A673 (cell line): ENCODE data around the gene LINC01488. TPM values are rescaled to one million over a fixed set of nuclear protein-coding genes. Genes with fewer than 3 reads are reported as not detected.

ENCODE experiments used
- BruUV-seq: library from RNA; stranded (reverse); fragments of 400-500 nt; replicated peaks from 2 replicates; lab custom pipeline; 2021; lab: Mats Ljungman, UMichigan
- CTCF ChIA-PET: fragments of 300-600 bp; sonication (Branson Sonifier 250); formaldehyde crosslinking; loops from one replicate; lab custom pipeline; 2022; ENCODE audit warnings: antibody characterized with exemption; lab: Charles Lee
- POLR2A ChIA-PET: fragments of 300-600 bp; sonication (Branson Sonifier 250); formaldehyde crosslinking; loops from one replicate; lab custom pipeline; 2022; ENCODE audit warnings: antibody characterized with exemption; ENCODE audit not compliant: low non-redundant PET; lab: Charles Lee
- DNase-seq: peaks from one replicate; pipeline ENCODE4 v3.0.0-alpha.2; 2015; ENCODE audit warnings: low spot score
- H3K27ac ChIP-seq: fragments of 200-600 bp; sonication (generic); 2 replicates; pipeline ENCODE4 v1.5.1; 2016; ENCODE audit warnings: mixed run types, low read depth, mild to moderate bottlenecking, mixed read lengths, antibody characterized with exemption, low read length; ENCODE audit not compliant: poor library complexity, severe bottlenecking
- H3K27me3 ChIP-seq: fragments of 200-600 bp; sonication (generic); replicated peaks from 2 replicates; pipeline ENCODE4 v1.6.1; 2017; ENCODE audit warnings: mixed run types, low read depth, mild to moderate bottlenecking, mixed read lengths, antibody characterized with exemption, low read length; ENCODE audit not compliant: insufficient read depth, poor library complexity
- H3K36me3 ChIP-seq: fragments of 200-600 bp; sonication (generic); 2 replicates; pipeline ENCODE4 v1.6.1; 2016; ENCODE audit warnings: mixed run types, mild to moderate bottlenecking, mixed read lengths, antibody characterized with exemption, low read length; ENCODE audit not compliant: insufficient read depth, poor library complexity, severe bottlenecking
- H3K4me1 ChIP-seq: fragments of 200-600 bp; sonication (generic); 2 replicates; pipeline ENCODE4 v1.6.1; 2017; ENCODE audit warnings: mixed run types, mild to moderate bottlenecking, mixed read lengths, antibody characterized with exemption, low read length; ENCODE audit not compliant: insufficient read depth, poor library complexity, severe bottlenecking
- H3K4me3 ChIP-seq: fragments of 200-600 bp; sonication (generic); 2 replicates; pipeline ENCODE4 v1.5.1; 2016; ENCODE audit warnings: low read depth, mixed run types, mild to moderate bottlenecking, mixed read lengths, low read length; ENCODE audit not compliant: poor library complexity, severe bottlenecking
- H3K9me3 ChIP-seq: fragments of 200-600 bp; sonication (generic); 2 replicates; pipeline ENCODE4 v1.6.1; 2016; ENCODE audit warnings: mixed run types, low read depth, mild to moderate bottlenecking, mixed read lengths, antibody characterized with exemption, low read length; ENCODE audit not compliant: poor library complexity, severe bottlenecking
- CTCF ChIP-seq: fragments of 300-800, 200-600 bp; sonication (generic); conservative IDR thresholded peaks from 2 replicates; pipeline ENCODE4 v1.5.1; 2017; ENCODE audit warnings: low read depth, mild to moderate bottlenecking, antibody characterized with exemption, low read length, moderate library complexity, mixed read lengths
- EZH2 ChIP-seq: fragments of 200-600 bp; sonication (generic); IDR thresholded peaks from 2 replicates; pipeline ENCODE4 v1.6.1; 2017; ENCODE audit warnings: borderline replicate concordance, low read depth, mild to moderate bottlenecking, mixed read lengths, antibody characterized with exemption, low read length; ENCODE audit not compliant: poor library complexity, severe bottlenecking
- intact Hi-C: fragments of 100-400 bp; cut with micrococcal nuclease; formaldehyde crosslinking; loops from one replicate; pipeline ENCODE4 v1.10.0; 2022; ENCODE audit not compliant: unreplicated experiment
- total RNA-seq: library from RNA; stranded (reverse); gene quantifications from 2 replicates; pipeline ENCODE4 v1.2.3, GENCODE V29; 2021

Gene LINC01488
- total RNA-seq, 1 experiment from 2014 or later, result not detected

GRCh38 chr11:69531071-69531716 is 49.7 kb downstream of the LINC01488 start:
- no TSS peak for BruUV-seq
- POLR2A ChIA-PET, result no interaction called here
- no peak overlapping the region for H3K4me3 ChIP-seq
- no peaks in the 10 kb centered on the region for H3K9me3 ChIP-seq
- CTCF ChIA-PET, result no interaction called here
- H3K27me3 ChIP-seq, result no peaks in the 10 kb centered on the region
- no peak for TF ChIP-seq CTCF
- no peak for TF ChIP-seq EZH2
- DNase-seq, result no peak
- no peaks in the 10 kb centered on the region for H3K36me3 ChIP-seq
- H3K4me1 ChIP-seq, result no peaks in the 10 kb centered on the region
- intact Hi-C loops, result no loop called here
- H3K27ac ChIP-seq, result no peak overlapping the region

GRCh38 chr11:69531717-69532088 is 50.2 kb downstream of the LINC01488 start:
- Histone ChIP-seq H3K9me3 (no peaks in the 10 kb centered on the region), H3K4me3 (no peak overlapping the region), H3K27me3 (no peaks in the 10 kb centered on the region), H3K27ac (no peak overlapping the region), H3K36me3 (no peaks in the 10 kb centered on the region), H3K4me1 (no peaks in the 10 kb centered on the region)
- CTCF ChIA-PET, result no interaction called here
- POLR2A ChIA-PET, result no interaction called here
- TF ChIP-seq EZH2 (no peak), CTCF (no peak)
- intact Hi-C loops, result no loop called here
- BruUV-seq, result no TSS peak
- no peak for DNase-seq

GRCh38 chr11:69533296-69534165 is 52.1 kb downstream of the LINC01488 start:
- DNase-seq, result no peak
- POLR2A ChIA-PET, result no interaction called here
- Histone ChIP-seq H3K4me3 (no peak overlapping the region), H3K27ac (no peak overlapping the region), H3K36me3 (no peaks in the 10 kb centered on the region), H3K4me1 (no peaks in the 10 kb centered on the region), H3K9me3 (no peaks in the 10 kb centered on the region), H3K27me3 (no peaks in the 10 kb centered on the region)
- intact Hi-C loops, result no loop called here
- TF ChIP-seq EZH2, result no peak
- TF ChIP-seq CTCF, result no peak
- BruUV-seq, result no TSS peak
- CTCF ChIA-PET, result no interaction called here
